GM23248 (cell line): ENCODE data around the gene CELA3B.
"Not testable (repeated sequence)": the region's sequence is repeated elsewhere in the genome, so short reads cannot be mapped to it uniquely, and the experiment has no call there.

Experiments used
- EZH2 ChIP-seq: fragments of 200-600 bp; sonication (generic); IDR thresholded peaks from 2 replicates; pipeline ENCODE4 v1.6.1; 2018; ENCODE audit warnings: antibody characterized with exemption, mild to moderate bottlenecking; ENCODE audit not compliant: insufficient read depth, poor library complexity, severe bottlenecking
- EZH2phosphoT487 ChIP-seq: fragments of 200-600 bp; sonication (generic); IDR thresholded peaks from 2 replicates; pipeline ENCODE4 v1.6.1; 2018; ENCODE audit warnings: antibody characterized with exemption, moderate library complexity, mild to moderate bottlenecking, low read depth; ENCODE audit not compliant: insufficient read depth

GRCh38 chr1:21980515-21981220 is 3.8 kb downstream of the CELA3B start:
- TF ChIP-seq EZH2phosphoT487, EZH2: not testable (repeated sequence)
